Measurements from ENCODE around the gene ZSCAN21.
"Not testable (repeated sequence)": the region's sequence is repeated elsewhere in the genome, so short reads cannot be mapped to it uniquely, and the experiment has no call there.

ZSCAN21 gene

GRCh38 chr7:100049441-100050291 is at the start of gene ZSCAN21:
Gene ZSCAN21 (plus strand): TSS chr7:100049774. CDS start chr7:100057007, 7,233 bp downstream.
- peak; percentile 32 for TF ChIP-seq CTCF (conservative IDR thresholded peaks at IDR 0.05)
- no peak for TF ChIP-seq ZFX (IDR thresholded peaks at IDR 0.05)
- peak within 1 kb of the TSS; percentile 77 for H3K27ac ChIP-seq

GRCh38 chr7:100000239-100000638 is 49.3 kb upstream of the ZSCAN21 start:
- no peak for TF ChIP-seq ZFX (IDR thresholded peaks at IDR 0.05)
- TF ChIP-seq CTCF (conservative IDR thresholded peaks at IDR 0.05) = no peak
- H3K27ac ChIP-seq = no peak overlapping the region

GRCh38 chr7:100003711-100004661 is 45.6 kb upstream of the ZSCAN21 start:
- H3K27ac ChIP-seq = peak overlapping the region; percentile 1; the same call in 1 of the 2 replicates
- no peak for TF ChIP-seq CTCF (conservative IDR thresholded peaks at IDR 0.05)

- no peak overlapping the region for H3K27ac ChIP-seq
- TF ChIP-seq ZFX (IDR thresholded peaks at IDR 0.05) (no peak), CTCF (conservative IDR thresholded peaks at IDR 0.05) (no peak)
These were observed 41.7 kb upstream of the ZSCAN21 start for GRCh38 chr7:100007887-100008286.

GRCh38 chr7:100008525-100008924 is 41.0 kb upstream of the ZSCAN21 start:
- TF ChIP-seq CTCF (conservative IDR thresholded peaks at IDR 0.05) (no peak), ZFX (IDR thresholded peaks at IDR 0.05) (no peak)
- peak overlapping the region; percentile 3; the same call in 1 of the 2 replicates for H3K27ac ChIP-seq

GRCh38 chr7:100009952-100010351 is 39.6 kb upstream of the ZSCAN21 start:
- not testable (repeated sequence) for H3K27ac ChIP-seq

- H3K27ac ChIP-seq = no peak overlapping the region
- TF ChIP-seq CTCF (conservative IDR thresholded peaks at IDR 0.05) = no peak
These were observed 38.7 kb upstream of the ZSCAN21 start for GRCh38 chr7:100010901-100011300.
